Amniotic epithelial cell (primary cell): Measurements from ENCODE around the gene RBM44.
"Not testable (repeated sequence)": the region's sequence is repeated elsewhere in the genome, so short reads cannot be mapped to it uniquely, and the experiment has no call there.

Source experiments
- DNase-seq: peaks from one replicate; pipeline ENCODE4 v3.0.0-alpha.2; 2010; ENCODE audit warnings: low read depth

RBM44 gene

DNA sequence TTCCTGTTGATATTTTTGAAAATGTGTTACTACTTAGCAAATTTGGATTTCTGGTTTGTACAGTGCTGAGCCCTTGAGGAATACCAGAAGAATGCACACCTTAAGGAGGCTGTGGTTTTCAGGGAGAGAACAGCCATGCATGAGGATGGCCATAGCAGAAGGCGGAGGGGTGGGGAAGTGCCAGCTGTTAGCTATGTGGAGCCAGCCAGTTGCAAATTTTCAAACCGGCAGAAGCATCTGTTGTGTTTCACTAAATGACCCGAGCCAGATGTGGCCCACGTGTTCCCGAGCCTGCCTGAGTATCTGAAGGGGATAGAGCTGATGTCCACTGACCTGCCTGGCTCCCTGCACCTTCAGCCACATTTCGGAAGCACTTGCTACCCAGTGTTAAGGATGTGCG, 16.4 kb upstream of the RBM44 start:
- DNase-seq: no peak

GRCh38 chr2:237783678-237784077, 14.9 kb upstream of the RBM44 start:
- not testable (repeated sequence) for DNase-seq

DNA sequence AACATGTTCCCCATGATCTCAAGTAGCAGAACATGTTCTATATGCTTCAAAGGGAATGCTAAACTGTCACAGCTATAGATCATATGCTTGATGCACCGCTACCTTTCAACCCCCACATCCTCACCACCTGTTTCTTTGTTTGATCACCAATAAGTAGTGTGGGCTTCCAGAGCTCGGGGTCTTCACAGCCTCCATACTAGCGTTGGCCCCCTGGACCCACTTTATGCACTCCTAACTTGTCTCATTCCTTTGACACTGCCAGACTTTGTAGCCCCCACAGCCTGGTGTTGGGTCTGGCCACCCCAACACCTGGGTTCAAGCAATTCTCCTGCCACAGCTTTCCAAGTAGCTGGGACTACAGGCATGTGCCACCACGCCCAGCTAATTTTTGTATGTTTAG, 11.6 kb upstream of the RBM44 start:
- no peak for DNase-seq

DNA sequence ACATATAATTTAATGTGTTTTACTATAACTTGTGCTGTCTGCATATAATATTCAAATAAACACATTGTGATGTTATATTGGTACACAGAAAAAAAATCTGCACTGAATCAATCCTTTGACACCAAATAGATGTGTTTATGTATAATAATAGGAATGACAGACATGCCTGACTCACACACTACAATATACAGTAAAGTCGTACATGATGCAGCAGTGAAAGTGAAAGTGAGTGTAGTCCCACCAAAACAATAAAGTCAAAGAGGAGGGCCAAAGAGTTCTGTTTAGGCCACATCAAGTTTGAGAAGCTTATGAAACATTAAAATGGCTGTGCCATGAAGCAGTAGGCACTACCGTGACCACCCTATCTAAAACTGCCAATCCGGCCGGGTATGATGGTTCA, 8.2 kb upstream of the RBM44 start:
- DNase-seq: peak; percentile 49

GRCh38 chr2:237791977-237792727, 6.4 kb upstream of the RBM44 start:
- peak; percentile 95 for DNase-seq

DNA sequence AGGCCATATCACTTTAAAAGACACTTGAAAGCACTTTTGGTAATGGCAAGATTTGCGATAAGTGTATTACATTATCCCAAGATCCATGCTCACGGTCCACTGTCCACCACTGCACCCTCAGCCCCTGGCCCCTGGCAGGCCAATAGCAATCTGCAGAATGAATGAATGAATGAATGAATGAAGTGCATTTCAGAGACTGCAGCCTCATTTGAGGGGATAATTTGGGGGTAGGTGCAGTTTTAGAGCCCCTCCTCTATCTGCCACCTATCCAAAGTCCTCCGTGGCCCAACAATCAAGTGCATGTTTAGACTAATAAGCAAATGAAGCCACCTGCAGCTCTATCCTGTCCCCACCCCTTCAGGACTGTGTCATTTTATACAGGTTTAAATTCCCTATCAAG, 1.3 kb upstream of the RBM44 start:
- DNase-seq: no peak

DNA sequence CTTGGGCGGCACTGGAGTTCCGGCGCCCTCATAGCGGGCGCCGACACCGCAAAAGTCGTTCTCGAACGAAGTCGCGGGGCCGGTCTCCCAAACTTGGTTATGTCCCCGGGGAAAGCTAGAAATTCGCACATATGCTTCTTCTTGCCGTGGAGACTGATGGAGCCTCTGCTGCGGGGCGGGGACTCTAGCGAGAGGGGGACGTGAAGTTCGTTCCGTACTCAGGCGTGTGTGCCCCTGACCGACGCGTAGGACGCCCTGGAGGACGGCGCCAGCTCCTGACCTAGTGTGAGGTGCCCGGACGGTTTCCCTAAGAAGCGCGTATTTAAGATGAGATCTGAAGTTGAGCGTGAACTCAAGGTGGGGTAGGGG, 465 bp downstream of the RBM44 start:
- DNase-seq: no peak

DNA sequence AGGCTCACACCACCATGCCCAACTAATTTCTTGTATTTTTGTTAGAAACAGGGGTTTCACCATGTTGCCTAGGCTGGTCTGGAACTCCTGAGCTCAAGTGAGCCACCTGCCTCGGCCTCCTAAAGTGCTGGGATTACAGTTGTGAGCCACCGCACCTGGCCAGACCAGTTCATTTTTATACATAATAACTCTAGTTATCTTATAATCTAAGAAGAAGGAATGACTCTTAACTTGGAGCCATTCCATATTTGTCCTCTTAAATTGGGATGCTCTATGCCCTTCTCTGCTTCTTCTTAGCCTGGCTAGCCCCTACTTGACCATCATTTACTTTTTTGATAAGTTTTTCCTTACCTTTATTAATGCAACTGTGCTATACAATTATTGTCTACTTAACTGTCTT, 2.9 kb downstream of the RBM44 start:
- no peak for DNase-seq

DNA sequence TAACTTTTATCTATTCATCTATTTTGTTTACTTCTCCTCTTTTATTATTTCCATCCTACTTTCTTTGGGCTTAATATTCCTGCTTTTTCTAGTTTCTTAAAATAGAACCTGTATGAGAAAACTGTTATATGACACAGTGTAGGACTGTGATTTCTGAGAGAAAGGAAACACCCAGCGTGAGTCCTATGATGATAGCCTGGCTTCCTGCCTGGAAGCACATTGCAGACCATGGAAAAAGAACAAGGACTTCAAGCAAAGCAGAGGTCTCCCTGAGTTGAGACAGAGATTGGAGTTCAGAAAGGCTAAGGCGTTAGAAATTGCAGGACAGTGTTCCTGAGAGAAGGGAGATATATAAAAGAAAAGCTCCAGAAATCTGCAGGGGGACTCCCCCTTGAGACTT, 7.8 kb downstream of the RBM44 start:
- DNase-seq: peak; percentile 24

DNA sequence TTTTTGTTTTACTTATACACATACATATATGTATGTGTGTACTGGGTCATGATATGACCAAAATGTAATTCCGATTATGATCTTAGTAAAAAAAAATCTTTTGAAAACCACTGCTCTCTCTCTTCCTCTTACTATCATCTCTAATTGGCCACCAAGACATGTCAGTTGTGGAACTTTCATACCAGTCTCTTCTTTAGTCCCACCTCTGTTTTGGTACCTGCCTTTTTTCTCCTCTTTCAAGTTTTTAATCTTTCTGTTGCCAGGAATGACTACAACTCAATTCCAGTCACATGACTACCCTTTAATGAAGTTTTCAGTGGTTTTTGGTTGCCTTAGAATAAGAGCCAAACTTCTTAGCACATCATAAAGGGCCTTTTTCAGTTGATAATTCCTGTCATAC, 17.1 kb downstream of the RBM44 start:
- no peak for DNase-seq

DNA sequence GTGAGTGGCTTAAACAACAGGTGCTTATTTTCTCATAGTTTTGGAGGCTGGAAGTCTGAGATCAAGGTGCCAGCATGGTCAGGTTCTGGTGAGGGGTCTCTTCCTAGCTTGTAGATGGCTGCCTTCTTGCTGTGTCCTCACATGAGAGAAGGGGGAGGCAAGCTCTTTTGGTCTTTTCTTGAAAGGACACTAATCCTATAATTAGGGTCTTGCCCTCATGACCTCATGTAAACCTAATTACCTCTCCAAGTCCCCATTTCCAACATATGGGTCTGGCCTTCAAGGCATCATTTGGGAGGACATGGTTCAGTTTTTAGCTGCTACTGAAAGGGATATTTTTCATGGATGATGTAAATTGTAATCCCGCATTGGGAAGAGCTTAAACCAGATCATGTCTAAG, 18.0 kb downstream of the RBM44 start:
- DNase-seq: no peak

GRCh38 chr2:237818066-237818473, 19.5 kb downstream of the RBM44 start:
- DNase-seq: peak; percentile 97

DNA sequence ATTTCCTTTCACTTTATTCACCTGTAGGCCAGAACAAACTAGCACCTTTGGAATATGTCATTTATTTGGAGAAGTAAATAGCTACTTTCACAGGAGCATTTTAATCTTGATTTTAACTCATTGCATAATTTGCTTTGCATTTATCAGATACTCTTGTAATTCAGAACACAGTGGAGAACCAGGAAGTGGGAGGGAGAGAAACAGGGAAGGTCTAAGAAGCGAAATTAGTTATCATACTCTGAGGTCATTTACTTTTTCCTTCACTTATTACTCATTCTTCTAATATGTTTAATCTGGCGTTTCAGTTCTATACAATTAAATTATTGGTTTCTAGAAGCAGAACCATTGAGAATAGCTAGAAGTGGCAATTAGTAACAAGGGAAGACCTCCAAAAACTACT, 20.7 kb downstream of the RBM44 start:
- peak; percentile 54 for DNase-seq

- no peak for DNase-seq
These were observed 21.8 kb downstream of the RBM44 start for GRCh38 chr2:237820421-237820820.

DNA sequence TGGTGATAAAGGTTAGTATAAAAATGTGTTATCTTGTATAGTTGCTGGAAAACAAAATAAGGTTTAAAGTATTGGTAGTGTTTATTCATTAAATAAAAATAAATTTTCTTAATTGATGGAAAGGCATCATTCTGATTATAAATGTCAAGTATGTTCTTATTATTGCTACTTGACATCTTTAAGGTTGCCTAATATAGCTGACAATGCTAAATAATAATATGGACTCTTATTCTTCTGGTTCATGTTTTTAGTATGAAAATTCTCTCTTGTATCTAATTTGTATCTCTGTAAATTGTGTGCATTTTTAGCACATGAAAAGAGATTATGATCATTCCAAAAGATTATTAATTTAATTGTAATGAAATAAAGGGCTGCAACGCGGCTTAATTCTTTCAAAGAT, 25.0 kb downstream of the RBM44 start:
- DNase-seq: no peak

DNA sequence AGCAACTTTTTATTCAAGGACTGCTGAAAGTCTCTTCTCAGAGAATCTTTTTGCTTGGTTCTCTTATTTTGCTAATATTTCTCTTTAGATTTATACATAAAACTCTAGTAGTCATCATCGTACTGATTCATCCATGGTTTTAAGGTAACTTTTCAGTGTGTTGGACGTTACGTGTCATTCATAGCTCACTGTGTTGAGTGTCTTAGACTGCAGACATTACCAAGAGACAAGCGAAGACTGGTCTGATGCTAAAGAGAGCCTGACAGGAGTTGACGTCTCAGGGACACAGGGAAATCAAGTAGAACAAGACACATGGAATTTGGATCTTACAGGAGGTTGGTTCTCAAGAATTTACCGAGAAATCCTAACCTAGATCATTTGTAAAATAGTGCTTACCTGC, 25.5 kb downstream of the RBM44 start:
- DNase-seq: no peak

GRCh38 chr2:237827421-237827987, 28.9 kb downstream of the RBM44 start:
- DNase-seq: no peak

- no peak for DNase-seq
These were observed 31.9 kb downstream of the RBM44 start for GRCh38 chr2:237830522-237830921.

DNA sequence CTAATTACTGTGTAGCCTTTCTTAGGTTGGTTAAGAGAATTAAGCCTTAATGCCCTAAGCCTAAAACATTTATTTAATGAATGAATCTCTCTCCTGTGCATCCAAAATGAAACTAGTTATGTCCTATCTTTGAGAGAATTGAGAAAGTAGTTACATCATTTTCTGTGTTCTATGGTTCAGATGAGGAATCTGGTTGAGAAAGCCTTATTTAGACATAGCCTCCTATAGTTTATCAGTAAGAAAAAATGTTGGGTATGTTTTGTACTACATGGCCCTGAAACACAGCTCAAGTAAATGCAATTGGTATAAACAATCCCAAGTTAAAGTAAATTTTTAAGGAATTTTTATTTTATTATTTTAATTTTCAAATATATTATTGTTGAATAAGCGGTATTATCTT, 35.0 kb downstream of the RBM44 start:
- peak; percentile 86 for DNase-seq

- DNase-seq: no peak
These were observed 36.8 kb downstream of the RBM44 start for GRCh38 chr2:237835372-237835771.

DNA sequence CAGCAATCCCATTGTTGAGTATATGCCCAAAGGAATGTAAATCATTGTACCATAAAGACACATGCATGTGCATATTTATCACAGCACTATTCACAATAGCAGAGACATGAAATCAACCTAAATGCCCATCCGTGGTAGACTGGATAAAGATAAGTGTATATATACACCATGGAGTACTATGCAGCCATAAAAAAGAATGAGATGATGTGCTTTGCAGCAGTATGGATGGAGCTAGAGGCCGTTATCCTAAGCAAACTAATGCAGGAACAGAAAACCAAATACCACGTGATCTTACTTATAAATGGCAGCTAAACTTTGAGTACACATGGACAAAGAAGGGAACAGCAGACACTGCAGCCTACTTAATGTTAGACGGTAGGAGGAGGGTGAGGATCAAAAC, 42.5 kb downstream of the RBM44 start:
- DNase-seq: no peak

GRCh38 chr2:237848940-237849339, 50.4 kb downstream of the RBM44 start:
- DNase-seq: not testable (repeated sequence)

- DNase-seq: no peak
These were observed 55.7 kb downstream of the RBM44 start for GRCh38 chr2:237854295-237854694.

- no peak for DNase-seq
These were observed 59.2 kb downstream of the RBM44 start for GRCh38 chr2:237857791-237858190.
